Tibial nerve (tissue), 4 donors: ENCODE measurements around the gene GOPC.

Experiments
- EP300 ChIP-seq, 2 donors: sonication (generic); formaldehyde crosslinking; IDR thresholded peaks; one replicate each; pipeline ENCODE4 v1.6.1; 2017; ENCODE audit warnings: antibody characterized with exemption in 2 of 2, mild to moderate bottlenecking in 1 of 2
- POLR2A ChIP-seq, 2 donors: fragments of 450-650 bp; IDR thresholded peaks; one replicate each; pipeline ENCODE4 v1.6.1; 2017; ENCODE audit warnings: antibody characterized with exemption in 2 of 2, mild to moderate bottlenecking in 2 of 2, moderate library complexity in 2 of 2
- TF ChIP-seq, protein P1 (sequence below), 5 experiments: fragments of 200-600 bp in 3 of 5; fragments of 450-650 bp in 2 of 5; sonication (generic) in 3 of 5; IDR thresholded peaks; one replicate each; pipeline ENCODE4 v1.5.1; 2016 to 2019; ENCODE audit warnings: antibody characterized with exemption in 5 of 5, mild to moderate bottlenecking in 3 of 5, moderate library complexity in 2 of 5

DNA sequence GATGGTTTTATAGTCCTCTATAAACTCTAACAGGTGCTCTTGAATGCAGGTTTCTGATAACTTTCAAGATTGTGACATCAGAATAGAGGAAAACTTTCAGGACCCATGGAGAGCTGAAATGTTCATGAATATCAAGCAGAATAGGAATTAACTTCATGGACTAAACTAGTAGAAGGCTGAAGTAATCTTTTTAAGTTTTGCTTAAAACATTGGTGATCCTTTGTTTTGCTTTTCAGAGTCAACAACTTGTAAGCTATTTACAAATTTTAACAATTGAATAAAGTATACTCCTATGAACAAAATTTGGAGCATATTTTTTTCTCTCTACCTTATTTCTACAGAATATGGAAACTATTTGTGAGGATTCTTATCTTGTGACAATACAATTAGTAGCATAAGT is 25.2 kb upstream of the GOPC start:
- no peak for TF ChIP-seq POLR2A (IDR thresholded peaks at IDR 0.05)
- TF ChIP-seq, protein P1, sequence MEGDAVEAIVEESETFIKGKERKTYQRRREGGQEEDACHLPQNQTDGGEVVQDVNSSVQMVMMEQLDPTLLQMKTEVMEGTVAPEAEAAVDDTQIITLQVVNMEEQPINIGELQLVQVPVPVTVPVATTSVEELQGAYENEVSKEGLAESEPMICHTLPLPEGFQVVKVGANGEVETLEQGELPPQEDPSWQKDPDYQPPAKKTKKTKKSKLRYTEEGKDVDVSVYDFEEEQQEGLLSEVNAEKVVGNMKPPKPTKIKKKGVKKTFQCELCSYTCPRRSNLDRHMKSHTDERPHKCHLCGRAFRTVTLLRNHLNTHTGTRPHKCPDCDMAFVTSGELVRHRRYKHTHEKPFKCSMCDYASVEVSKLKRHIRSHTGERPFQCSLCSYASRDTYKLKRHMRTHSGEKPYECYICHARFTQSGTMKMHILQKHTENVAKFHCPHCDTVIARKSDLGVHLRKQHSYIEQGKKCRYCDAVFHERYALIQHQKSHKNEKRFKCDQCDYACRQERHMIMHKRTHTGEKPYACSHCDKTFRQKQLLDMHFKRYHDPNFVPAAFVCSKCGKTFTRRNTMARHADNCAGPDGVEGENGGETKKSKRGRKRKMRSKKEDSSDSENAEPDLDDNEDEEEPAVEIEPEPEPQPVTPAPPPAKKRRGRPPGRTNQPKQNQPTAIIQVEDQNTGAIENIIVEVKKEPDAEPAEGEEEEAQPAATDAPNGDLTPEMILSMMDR (IDR thresholded peaks at IDR 0.05): no peak
- TF ChIP-seq EP300 (IDR thresholded peaks at IDR 0.05): no peak
